H1 (cell line): ENCODE measurements around the gene ADD1. TPM values are rescaled to one million over a fixed set of nuclear protein-coding genes. Genes with fewer than 3 reads are reported as not detected.

Experiments used
- CTCF ChIA-PET: fragments of 300-600 bp; sonication (Branson Sonifier 250); formaldehyde crosslinking; loops from one replicate; lab custom pipeline; 2021; ENCODE audit not compliant: partially characterized antibody; lab: Charles Lee
- POLR2A ChIA-PET: fragments of 300-600 bp; sonication (Branson Sonifier 250); formaldehyde crosslinking; loops from one replicate; lab custom pipeline; 2021; ENCODE audit warnings: inconsistent platforms; ENCODE audit not compliant: partially characterized antibody; lab: Charles Lee
- DNase-seq, 2 experiments: peaks; one replicate each; pipeline versions ENCODE4 v3.0.0 to v3.0.0-alpha.2; 2010 to 2022; ENCODE audit warnings: low spot score in 2 of 2, low read depth in 1 of 2, mixed read lengths in 1 of 2
- FAIRE-seq: peaks from 2 replicates; lab custom pipeline; 2011; peaks lifted over from hg19 to GRCh38; lab: Jason Lieb, UNC
- H2AFZ ChIP-seq: 2 replicates; pipeline ENCODE4 v1.8.1; 2012; ENCODE audit warnings: low read length, inconsistent platforms
- H2AK5ac ChIP-seq: 2 replicates; pipeline ENCODE4 v1.6.1; 2013; ENCODE audit warnings: low read depth, low read length
- H2BK120ac ChIP-seq: replicated peaks from 2 replicates; pipeline ENCODE3; 2013; ENCODE audit warnings: low read depth, low read length, inconsistent platforms
- H2BK12ac ChIP-seq: 2 replicates; pipeline ENCODE4 v1.6.1; 2013; ENCODE audit warnings: low read depth, low read length
- H2BK15ac ChIP-seq: 2 replicates; pipeline ENCODE4 v1.6.1; 2013; ENCODE audit warnings: low read length
- H2BK20ac ChIP-seq: 2 replicates; pipeline ENCODE4 v1.6.1; 2013; ENCODE audit warnings: low read length
- H2BK5ac ChIP-seq: 2 replicates; pipeline ENCODE4 v1.6.1; 2013; ENCODE audit warnings: low read depth, low read length
- H3K14ac ChIP-seq: 2 replicates; pipeline ENCODE4 v1.6.1; 2013; ENCODE audit warnings: inconsistent platforms; ENCODE audit not compliant: insufficient read length
- H3K18ac ChIP-seq: 2 replicates; pipeline ENCODE4 v1.6.1; 2013; ENCODE audit warnings: low read length; ENCODE audit errors: extremely low read depth
- H3K23ac ChIP-seq: 2 replicates; pipeline ENCODE4 v1.6.1; 2013; ENCODE audit warnings: inconsistent platforms; ENCODE audit not compliant: insufficient read length
- H3K23me2 ChIP-seq: 2 replicates; pipeline ENCODE4 v1.6.1; 2013; ENCODE audit warnings: low read depth, low read length
- H3K27ac ChIP-seq: 2 replicates; pipeline ENCODE4 v1.6.1; 2011; ENCODE audit warnings: low read depth, low read length, inconsistent platforms
- H3K27me3 ChIP-seq, 4 experiments: replicated peaks in 1 of 4; 1 replicate in 1 of 4; 2 replicates in 3 of 4; pipeline versions ENCODE4 v1.6.1 to v1.8.1; 2011 to 2013; ENCODE audit warnings: low read length in 3 of 4, mild to moderate bottlenecking in 3 of 4, inconsistent platforms in 2 of 4, mixed read lengths in 2 of 4, moderate library complexity in 1 of 4; ENCODE audit not compliant: control insufficient read depth in 3 of 4, insufficient read depth in 3 of 4; ENCODE audit errors: extremely low read depth in 1 of 4
- H3K36me3 ChIP-seq, 4 experiments: 2 replicates each; pipeline versions ENCODE4 v1.6.1 to v1.8.1; 2011 to 2013; ENCODE audit warnings: mild to moderate bottlenecking in 4 of 4, low read length in 3 of 4, moderate library complexity in 2 of 4, control low read depth in 1 of 4, inconsistent platforms in 1 of 4; ENCODE audit not compliant: insufficient read depth in 4 of 4, control insufficient read depth in 2 of 4
- H3K4ac ChIP-seq: replicated peaks from 2 replicates; pipeline ENCODE3; 2013; ENCODE audit warnings: low read length, low read depth, mixed read lengths, inconsistent platforms; ENCODE audit not compliant: insufficient read length
- H3K4me1 ChIP-seq, 4 experiments: replicated peaks in 1 of 4; 1 replicate in 1 of 4; 2 replicates in 3 of 4; pipeline versions ENCODE4 v1.6.1 to v1.8.1; 2011 to 2013; ENCODE audit warnings: low read length in 3 of 4, inconsistent platforms in 2 of 4, mixed read lengths in 1 of 4; ENCODE audit not compliant: insufficient read depth in 4 of 4, control insufficient read depth in 3 of 4
- H3K4me2 ChIP-seq, 2 experiments: 2 replicates each; pipeline versions ENCODE4 v1.6.1 to v1.8.1; 2011 to 2013; ENCODE audit warnings: low read depth in 2 of 2, low read length in 2 of 2, control low read depth in 1 of 2, inconsistent platforms in 1 of 2, mild to moderate bottlenecking in 1 of 2; ENCODE audit not compliant: insufficient read depth in 1 of 2
- H3K4me3 ChIP-seq, 4 experiments: fragments of 200-600, 300-600 bp in 1 of 4; sonication (generic), shearing (Covaris generic), sonication (Bioruptor Twin) in 1 of 4; 2 replicates each; pipeline versions ENCODE4 v1.5.1 to v1.8.1; 2011 to 2016; ENCODE audit warnings: low read length in 4 of 4, low read depth in 3 of 4, control low read depth in 2 of 4, inconsistent platforms in 2 of 4, mild to moderate bottlenecking in 2 of 4, mixed read lengths in 1 of 4, moderate library complexity in 1 of 4; ENCODE audit not compliant: insufficient read depth in 2 of 4; ENCODE audit errors: extremely low read depth in 1 of 4
- H3K56ac ChIP-seq: replicated peaks from 2 replicates; pipeline ENCODE3; 2013; ENCODE audit warnings: low read depth, mild to moderate bottlenecking, mixed read lengths, low read length, inconsistent platforms; ENCODE audit not compliant: insufficient read length
- H3K79me1 ChIP-seq: 2 replicates; pipeline ENCODE4 v1.6.1; 2013; ENCODE audit warnings: low read depth, low read length, control low read depth
- H3K79me2 ChIP-seq, 2 experiments: 2 replicates each; pipeline versions ENCODE4 v1.6.1 to v1.8.1; 2012 to 2013; ENCODE audit warnings: low read length in 2 of 2, mild to moderate bottlenecking in 2 of 2, inconsistent platforms in 1 of 2; ENCODE audit not compliant: insufficient read depth in 2 of 2, control insufficient read depth in 1 of 2
- H3K9ac ChIP-seq, 4 experiments: replicated peaks in 1 of 4; 1 replicate in 1 of 4; 2 replicates in 3 of 4; pipeline versions ENCODE4 v1.6.1 to v1.8.1; 2011 to 2013; ENCODE audit warnings: low read depth in 3 of 4, low read length in 3 of 4, control low read depth in 2 of 4, mild to moderate bottlenecking in 2 of 4, moderate library complexity in 2 of 4, inconsistent platforms in 1 of 4; ENCODE audit errors: extremely low read depth in 1 of 4
- H3K9me3 ChIP-seq, 2 experiments: 2 replicates each; pipeline versions ENCODE4 v1.6.1 to v1.8.1; 2012 to 2013; ENCODE audit warnings: mild to moderate bottlenecking in 2 of 2, moderate library complexity in 2 of 2, control low read depth in 1 of 2, inconsistent platforms in 1 of 2, low read depth in 1 of 2, low read length in 1 of 2, mixed read lengths in 1 of 2; ENCODE audit not compliant: insufficient read depth in 2 of 2
- H4K20me1 ChIP-seq, 2 experiments: replicated peaks in 1 of 2; 2 replicates each; pipeline versions ENCODE3 to v1.8.1; 2011 to 2013; ENCODE audit warnings: inconsistent platforms in 2 of 2, low read length in 2 of 2, mild to moderate bottlenecking in 1 of 2; ENCODE audit not compliant: insufficient read depth in 2 of 2, control insufficient read depth in 1 of 2
- H4K5ac ChIP-seq: 2 replicates; pipeline ENCODE4 v1.6.1; 2013; ENCODE audit warnings: low read length, low read depth, mixed read lengths, inconsistent platforms; ENCODE audit not compliant: insufficient read length
- H4K8ac ChIP-seq: 2 replicates; pipeline ENCODE4 v1.8.0; 2013; ENCODE audit warnings: mild to moderate bottlenecking, moderate library complexity, low read length, inconsistent platforms; ENCODE audit not compliant: insufficient read depth; ENCODE audit errors: extremely low read depth
- H4K91ac ChIP-seq: replicated peaks from 2 replicates; pipeline ENCODE3; 2013; ENCODE audit warnings: low read length, mixed read lengths, inconsistent platforms; ENCODE audit not compliant: insufficient read length
- BACH1 ChIP-seq: IDR thresholded peaks from 2 replicates; pipeline ENCODE4 v1.6.1; 2012; ENCODE audit warnings: low read length, improper control_type of control experiment
- CHD1 ChIP-seq: IDR thresholded peaks from 2 replicates; pipeline ENCODE4 v1.6.1; 2012; ENCODE audit warnings: low read depth, low read length, improper control_type of control experiment
- GABPA ChIP-seq: IDR thresholded peaks from 2 replicates; pipeline ENCODE4 v1.6.1; 2011; ENCODE audit warnings: mild to moderate bottlenecking, low read length, moderate library complexity, borderline replicate concordance; ENCODE audit not compliant: insufficient read depth
- POLR2A ChIP-seq, 2 experiments: IDR thresholded peaks; 1 replicate in 1 of 2; 2 replicates in 1 of 2; pipeline ENCODE4 v1.6.1; 2011; ENCODE audit warnings: low read depth in 2 of 2, low read length in 2 of 2, mild to moderate bottlenecking in 2 of 2; ENCODE audit errors: control extremely low read depth in 1 of 2
- RBBP5 ChIP-seq: IDR thresholded peaks from 2 replicates; pipeline ENCODE4 v1.7.1; 2012; ENCODE audit warnings: low read depth, mild to moderate bottlenecking, inconsistent platforms, low read length, moderate library complexity, borderline replicate concordance
- RFX5 ChIP-seq: IDR thresholded peaks from 2 replicates; pipeline ENCODE4 v1.6.1; 2011; ENCODE audit warnings: low read depth, low read length, improper control_type of control experiment, borderline replicate concordance
- SIRT6 ChIP-seq: IDR thresholded peaks from one replicate; pipeline ENCODE4 v1.7.1; 2012; ENCODE audit warnings: low read length, inconsistent platforms
- SRF ChIP-seq: IDR thresholded peaks from 2 replicates; pipeline ENCODE4 v1.6.1; 2011; ENCODE audit warnings: mild to moderate bottlenecking, low read depth, low read length, moderate library complexity
- TAF7 ChIP-seq: optimal IDR thresholded peaks from 2 replicates; pipeline ENCODE3; 2011; ENCODE audit warnings: low read depth, mild to moderate bottlenecking, inconsistent platforms, low read length, moderate library complexity, borderline replicate concordance
- WGBS, 2 experiments: shearing (Covaris generic) in 1 of 2; methylation state at CpG; one replicate each; pipeline versions ENCODE4 v1.1.6 to v1.1.7; 2013 to 2015; ENCODE audit warnings: low lambda C conversion rate in 2 of 2, mixed read lengths in 2 of 2, inconsistent platforms in 1 of 2, low coverage in 1 of 2, missing lambda C conversion rate in 1 of 2; ENCODE audit not compliant: insufficient replicate concordance in 2 of 2, insufficient coverage in 1 of 2, insufficient read length in 1 of 2; ENCODE audit errors: extremely low coverage in 1 of 2, missing lambda C conversion rate in 1 of 2; 5-methylcytosine and 5-hydroxymethylcytosine counted together
- polyA plus RNA-seq, 7 experiments: library from polyadenylated mRNA; depleted of rRNA in 3 of 7; stranded (reverse) in 5 of 7; unstranded in 2 of 7; fragments of >200 nt in 5 of 7; fragments of 200-250 nt in 2 of 7; gene quantifications; 1 replicate in 5 of 7; 2 replicates in 1 of 7; 4 replicates in 1 of 7; pipeline versions ENCODE4 v1.2.1 to v1.2.3, GENCODE V29; 2011 to 2013; ENCODE audit warnings: missing spikeins in 2 of 7, mixed read lengths in 2 of 7
- total RNA-seq: library from RNA; stranded (reverse); fragmentation: NEBNext Ultra II Directional; extraction: Animal tissue kit (Norgen Biotek cat#: 25700); gene quantifications from 2 replicates; pipeline ENCODE4 v1.2.1, GENCODE V29; 2021
- TF ChIP-seq, protein P1 (sequence below): IDR thresholded peaks from 2 replicates; pipeline ENCODE4 v1.6.1; 2012; ENCODE audit warnings: inconsistent platforms
- TF ChIP-seq, protein P2 (sequence below): IDR thresholded peaks from 2 replicates; pipeline ENCODE4 v1.6.1; 2012; ENCODE audit warnings: inconsistent platforms
- TF ChIP-seq, protein P3 (sequence below): IDR thresholded peaks from 2 replicates; pipeline ENCODE4 v1.6.1; 2011; ENCODE audit warnings: low read length, improper control_type of control experiment

Gene ADD1
- total and polyA plus RNA-seq, 2 of the 8 experiments (the other 6 are each of a cell fraction or from before 2014, with no cell fraction given) = 113 to 143 TPM

DNA sequence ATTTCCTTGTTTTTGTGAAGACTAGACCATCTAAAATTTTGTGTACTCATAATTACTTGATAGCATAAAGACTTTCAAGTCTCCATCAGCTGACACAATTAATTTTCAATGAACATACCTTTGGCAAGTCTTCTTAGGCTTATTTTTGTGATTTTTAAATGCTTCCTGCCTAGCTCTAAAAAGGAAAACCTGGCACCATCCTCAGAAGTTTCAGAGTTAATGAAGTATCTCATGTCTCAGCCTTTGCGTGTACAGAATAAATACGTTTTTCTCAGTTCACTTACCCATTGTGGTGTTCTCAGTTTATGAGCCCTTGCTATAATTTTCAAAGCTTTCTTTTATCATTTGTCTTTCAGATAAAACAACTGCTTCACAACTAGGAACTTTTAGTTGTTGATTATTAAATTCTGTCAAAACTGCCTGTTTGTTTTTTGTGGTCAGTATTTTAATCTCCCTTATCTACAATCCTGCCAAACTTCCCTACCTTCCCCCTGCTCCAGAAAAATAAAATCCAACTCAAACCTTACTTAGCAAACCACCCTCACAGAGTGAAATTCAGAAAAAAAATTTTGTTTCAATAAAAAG, 21.6 kb downstream of the ADD1 start:
- Histone ChIP-seq H3K9me3 (no peaks in the 10 kb centered on the region), H3K79me2 (peaks cover 9 to 91% of the 10 kb centered on the region in 2 experiments), H3K56ac (no peak overlapping the region), H3K4ac (no peak overlapping the region), H4K5ac (no peak overlapping the region), H4K8ac (no peak overlapping the region), H3K27me3 (no peaks in the 10 kb centered on the region), H2AK5ac (no peak overlapping the region), H4K91ac (no peak overlapping the region), H2BK120ac (no peak overlapping the region), H2AFZ (no peak overlapping the region), H2BK20ac (no peak overlapping the region), H3K4me3 (no peak overlapping the region), H2BK15ac (no peak overlapping the region), H2BK12ac (no peak overlapping the region), H3K4me1 (peaks cover 9 to 37% (median 18%) of the 10 kb centered on the region in 4 experiments), H3K79me1 (peaks cover 8% of the 10 kb centered on the region; the same call in 1 of the 2 replicates), H3K4me2 (no peak overlapping the region), H3K14ac (no peak overlapping the region), H3K27ac (no peak overlapping the region), H3K9ac (no peak overlapping the region), H4K20me1 (peaks cover 3 to 10% of the 10 kb centered on the region in 2 experiments), H2BK5ac (no peak overlapping the region), H3K23ac (no peak overlapping the region), H3K18ac (no peak overlapping the region), H3K36me3 (no peaks in the 10 kb centered on the region), H3K23me2 (no peaks in the 10 kb centered on the region)
- no peak for FAIRE-seq
- 76% methylated on average over 2 of the region's 2 CpGs; no CpG with 5 or more reads in 1 of the 2 experiments for whole genome bisulfite sequencing, 2 experiments
- CTCF ChIA-PET = no interaction called here
- DNase-seq = no peak
- POLR2A ChIA-PET = no interaction called here
- no peak for TF ChIP-seq SRF
- no peak for TF ChIP-seq TAF7
- no peak for TF ChIP-seq RFX5
- TF ChIP-seq, protein P1, sequence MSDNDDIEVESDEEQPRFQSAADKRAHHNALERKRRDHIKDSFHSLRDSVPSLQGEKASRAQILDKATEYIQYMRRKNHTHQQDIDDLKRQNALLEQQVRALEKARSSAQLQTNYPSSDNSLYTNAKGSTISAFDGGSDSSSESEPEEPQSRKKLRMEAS = no peak
- no peak for TF ChIP-seq GABPA
- TF ChIP-seq RBBP5 = no peak
- no peak for TF ChIP-seq CHD1
- TF ChIP-seq, protein P2, sequence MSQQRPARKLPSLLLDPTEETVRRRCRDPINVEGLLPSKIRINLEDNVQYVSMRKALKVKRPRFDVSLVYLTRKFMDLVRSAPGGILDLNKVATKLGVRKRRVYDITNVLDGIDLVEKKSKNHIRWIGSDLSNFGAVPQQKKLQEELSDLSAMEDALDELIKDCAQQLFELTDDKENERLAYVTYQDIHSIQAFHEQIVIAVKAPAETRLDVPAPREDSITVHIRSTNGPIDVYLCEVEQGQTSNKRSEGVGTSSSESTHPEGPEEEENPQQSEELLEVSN = no peak
- TF ChIP-seq POLR2A (IDR thresholded peaks at IDR 0.05; ENCODE audit: control extremely low read depth in 1 of 2, low read depth in 2 of 2, low read length in 2 of 2) = no peak
- TF ChIP-seq SIRT6 = no peak
- no peak for TF ChIP-seq BACH1
- TF ChIP-seq, protein P3, sequence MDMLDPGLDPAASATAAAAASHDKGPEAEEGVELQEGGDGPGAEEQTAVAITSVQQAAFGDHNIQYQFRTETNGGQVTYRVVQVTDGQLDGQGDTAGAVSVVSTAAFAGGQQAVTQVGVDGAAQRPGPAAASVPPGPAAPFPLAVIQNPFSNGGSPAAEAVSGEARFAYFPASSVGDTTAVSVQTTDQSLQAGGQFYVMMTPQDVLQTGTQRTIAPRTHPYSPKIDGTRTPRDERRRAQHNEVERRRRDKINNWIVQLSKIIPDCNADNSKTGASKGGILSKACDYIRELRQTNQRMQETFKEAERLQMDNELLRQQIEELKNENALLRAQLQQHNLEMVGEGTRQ = no peak
